CD4-positive, alpha-beta T cell treated with Interleukin-17A for 1 hour (primary cell): ENCODE measurements around the gene RUFY4.
A peak's percentile ranks its signal among the peaks of the same experiment; 100 is the strongest.
"Not testable (repeated sequence)": the region's sequence is repeated elsewhere in the genome, so short reads cannot be mapped to it uniquely, and the experiment has no call there.

Experiments
- DNase-seq: peaks from one replicate; pipeline ENCODE4 v3.0.0-alpha.2; 2020

The RUFY4 gene

DNA sequence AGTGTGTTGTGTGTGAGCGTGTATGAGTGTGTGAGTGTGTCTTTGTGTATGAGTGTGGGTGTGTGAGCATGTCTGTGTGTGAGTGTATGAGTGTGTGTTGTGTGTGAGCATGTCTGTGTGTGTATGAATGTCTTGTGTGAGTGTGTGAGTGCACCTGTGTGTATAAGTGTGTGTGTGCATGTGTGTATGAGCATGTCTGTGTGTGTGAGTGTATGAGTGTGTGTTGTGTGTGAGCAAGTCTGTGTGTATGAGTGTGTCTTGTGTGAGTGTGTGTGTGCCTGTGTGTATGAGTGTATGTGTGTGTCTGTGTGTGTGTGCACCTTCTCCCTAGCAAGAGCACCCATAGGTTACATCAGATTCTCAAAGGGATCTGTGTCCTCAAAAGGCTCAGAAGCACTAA lies 37.8 kb upstream of the RUFY4 start:
- DNase-seq: no peak

DNA sequence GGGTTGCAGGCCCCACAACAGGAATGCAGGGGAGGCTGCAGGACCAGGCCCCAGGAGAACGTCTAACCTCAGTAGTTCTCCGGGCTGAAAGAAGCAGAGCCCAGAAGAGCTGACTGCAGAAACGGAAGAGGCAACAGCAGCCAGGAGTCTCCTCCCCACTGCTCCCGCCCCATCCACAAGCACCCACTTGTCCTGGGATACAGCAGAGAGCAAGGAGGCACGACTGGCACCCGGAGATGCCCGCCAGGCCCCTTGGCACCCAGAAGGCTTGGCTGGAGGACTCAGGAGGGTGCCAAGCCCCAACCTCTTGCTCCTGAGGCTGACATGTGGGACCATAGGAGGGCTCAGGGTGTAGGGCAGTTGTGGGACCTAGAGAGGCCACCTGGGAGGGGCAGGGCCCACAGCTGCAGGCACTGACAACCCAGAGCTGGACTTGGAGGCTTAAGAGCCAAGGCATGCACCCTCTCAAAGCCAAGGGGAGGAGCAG lies 37.2 kb upstream of the RUFY4 start:
- DNase-seq: no peak

DNA sequence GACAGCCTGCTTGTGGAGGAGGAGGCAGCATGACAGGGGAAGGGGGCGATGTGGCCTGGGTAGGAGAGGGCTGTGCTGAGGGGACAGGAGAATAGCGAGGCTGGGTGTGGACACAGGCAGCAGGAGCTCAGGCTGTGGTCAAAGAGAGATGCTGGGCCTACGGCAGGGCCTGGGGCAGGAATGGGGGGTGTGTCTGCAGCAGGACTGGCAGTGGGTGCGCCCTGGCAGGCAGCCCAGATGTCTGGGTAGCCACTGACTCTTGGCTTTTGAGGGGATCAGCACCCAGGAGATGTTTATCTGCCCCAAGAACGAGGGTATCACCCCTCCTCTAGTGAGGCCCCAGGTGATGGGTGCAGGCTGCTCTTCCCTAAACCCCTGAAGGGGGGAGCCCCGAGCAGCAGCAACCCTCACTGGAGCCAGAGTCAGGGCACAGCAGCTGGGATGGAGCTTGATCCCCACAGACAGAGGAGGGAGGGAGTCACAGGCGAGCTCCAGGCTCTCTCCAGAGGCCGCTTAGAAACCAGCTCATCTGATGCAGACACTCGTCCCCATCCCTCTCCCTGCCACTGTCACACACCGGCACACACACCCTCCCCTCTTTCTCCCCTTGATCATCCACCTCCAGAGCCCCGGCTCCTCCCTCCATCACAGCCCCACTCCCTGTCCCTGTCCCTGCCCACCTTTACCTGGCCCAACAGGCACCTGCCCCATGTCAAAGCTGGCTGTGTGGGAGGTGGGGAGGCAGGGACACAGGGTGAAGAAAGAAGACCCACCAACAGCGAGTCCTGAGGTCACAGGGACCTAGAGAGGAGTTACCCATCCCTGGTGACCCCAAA lies 36.5 kb upstream of the RUFY4 start:
- no peak for DNase-seq

DNA sequence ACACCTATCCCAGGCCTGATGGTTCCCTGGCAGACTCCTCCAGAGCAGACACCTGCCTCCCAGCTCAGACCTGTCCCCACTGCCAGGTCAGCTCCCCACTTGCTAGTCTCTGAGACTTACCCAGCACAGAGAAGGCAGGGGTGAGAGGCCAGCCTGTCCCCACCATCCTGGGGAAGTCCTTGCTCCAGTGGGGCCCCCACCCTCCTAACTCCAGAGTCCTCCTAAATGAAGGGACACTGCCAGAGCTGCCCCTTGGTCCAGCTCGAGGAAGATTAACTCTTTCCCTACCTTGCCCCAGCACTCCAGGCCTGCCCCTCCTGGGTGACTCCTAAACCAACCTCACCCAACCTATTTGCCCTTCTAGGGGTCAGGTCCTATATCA lies 35.9 kb upstream of the RUFY4 start:
- no peak for DNase-seq

DNA sequence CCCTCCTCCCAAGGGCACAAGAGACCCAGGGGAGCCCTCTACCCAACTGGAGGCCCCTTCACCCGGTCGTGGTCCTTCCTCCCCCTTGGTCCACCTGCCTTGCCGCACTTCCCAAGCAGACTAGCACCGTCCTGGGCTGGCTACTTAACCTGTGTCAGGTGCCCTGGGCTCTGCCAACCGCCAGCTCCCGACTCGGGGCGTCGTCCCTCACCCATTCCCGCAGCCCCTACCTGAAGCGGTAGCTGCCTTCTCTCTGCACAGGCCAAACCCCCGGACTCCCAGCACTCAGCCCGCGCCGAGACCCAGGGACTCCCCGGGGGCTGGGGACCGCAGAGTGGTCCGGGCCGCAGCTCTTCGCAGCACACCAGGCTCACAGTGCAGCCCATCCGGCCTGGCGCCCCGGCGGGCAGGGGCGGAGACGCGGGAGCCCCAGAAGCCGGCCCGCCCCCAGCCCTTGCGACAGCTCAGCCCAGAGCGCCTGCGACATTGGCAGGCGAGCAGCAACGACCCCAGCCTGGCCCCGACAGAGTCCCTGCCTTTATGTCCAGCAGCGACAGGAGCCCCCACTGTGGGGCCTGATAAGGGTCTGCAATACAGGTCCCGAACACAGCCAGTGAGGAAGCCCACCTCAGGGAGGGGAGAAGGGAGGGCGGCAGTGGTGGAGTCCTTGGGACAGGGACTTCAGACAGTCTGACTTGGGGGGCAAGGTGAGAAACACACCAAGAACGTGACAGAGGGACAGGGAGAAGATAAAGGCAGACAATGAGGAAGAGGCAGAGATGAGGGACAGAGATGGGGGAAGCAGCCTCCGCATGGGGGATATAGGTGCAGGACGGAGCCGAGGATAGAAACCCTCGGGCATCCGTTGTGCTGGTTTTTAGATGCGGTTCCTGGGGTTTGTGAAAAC lies 35.2 kb upstream of the RUFY4 start:
- no peak for DNase-seq

DNA sequence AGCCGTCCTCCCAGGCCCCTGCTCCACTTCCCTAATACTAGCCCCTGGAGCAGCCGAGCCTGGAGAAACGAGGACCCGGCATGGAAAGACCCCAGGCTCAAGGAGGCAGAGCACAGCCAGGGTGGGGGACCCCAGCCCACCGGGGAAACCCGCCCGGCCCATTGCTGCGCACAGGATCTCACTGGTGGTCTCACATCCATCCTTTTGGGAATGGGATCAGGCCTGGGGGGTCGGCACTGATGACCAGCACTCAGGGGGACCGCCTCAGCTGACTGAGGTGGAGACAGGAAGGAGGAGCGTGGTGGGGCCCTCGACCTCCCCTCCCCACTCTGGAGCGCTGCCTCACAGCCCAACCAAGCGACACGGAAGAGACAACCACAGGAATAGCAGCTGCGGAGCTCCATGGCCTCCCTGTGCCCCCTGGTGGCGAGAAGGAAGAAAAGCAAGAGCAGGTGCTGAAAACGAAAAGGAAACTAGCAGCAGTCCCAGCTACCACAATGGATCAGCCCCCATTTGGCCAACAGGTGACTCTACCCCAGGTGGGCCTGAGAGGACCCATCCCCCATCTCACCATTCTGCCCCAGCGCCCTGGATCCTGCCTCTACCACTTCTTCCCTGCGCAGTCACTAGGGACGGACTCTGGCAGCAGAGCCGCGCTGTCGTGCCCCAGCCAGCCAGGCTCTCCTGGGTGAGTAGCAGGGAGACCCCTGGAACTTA lies 34.4 kb upstream of the RUFY4 start:
- DNase-seq: peak; percentile 83

DNA sequence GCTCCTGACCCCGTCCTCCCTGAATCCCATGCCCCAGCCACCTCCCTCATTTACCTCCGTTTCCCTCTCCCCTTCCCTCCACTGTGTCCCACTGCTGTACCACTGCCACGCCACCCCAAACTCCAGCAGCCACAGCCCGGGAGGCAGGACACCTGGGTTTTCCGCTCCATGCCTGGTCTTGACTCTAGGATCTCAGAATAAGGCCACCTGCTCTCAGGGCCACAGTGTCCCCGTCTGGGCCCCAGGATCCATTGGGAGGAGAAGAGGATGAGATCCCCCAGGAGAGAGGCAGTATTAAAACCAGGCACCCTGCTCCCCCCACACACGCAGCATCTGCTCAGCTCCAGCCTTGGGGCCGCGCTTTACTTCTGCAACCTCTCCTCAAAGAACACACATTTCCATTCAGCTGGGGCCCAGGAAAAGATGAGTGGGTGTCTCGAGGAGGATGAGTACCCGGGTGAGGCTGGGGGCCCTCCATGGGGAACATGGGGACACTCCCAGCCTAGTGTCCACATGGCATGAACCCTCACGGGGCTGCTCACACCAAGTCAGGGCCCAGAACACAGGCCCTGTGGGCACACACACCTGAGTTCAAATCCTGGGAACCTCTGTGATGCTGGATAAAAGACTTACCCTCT lies 33.5 kb upstream of the RUFY4 start:
- DNase-seq: no peak

DNA sequence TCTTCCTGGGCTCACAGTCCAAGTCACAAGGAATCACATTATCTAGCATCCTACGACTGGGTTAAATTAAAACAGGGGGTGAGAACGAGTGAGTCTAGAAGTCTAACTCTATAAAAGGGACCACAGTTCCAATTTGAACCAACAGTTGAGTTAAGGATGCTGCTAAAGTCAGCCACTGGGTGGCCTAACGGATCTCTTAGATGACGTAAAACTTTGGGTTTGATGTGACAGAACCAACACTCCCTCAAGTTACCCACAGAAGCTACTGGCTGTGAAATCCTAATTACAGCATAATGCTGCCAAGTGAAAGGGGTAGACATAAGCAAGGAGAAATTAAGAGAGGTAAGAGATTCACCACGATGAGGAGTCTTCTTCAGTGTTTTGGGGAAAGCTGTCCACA lies 32.7 kb upstream of the RUFY4 start:
- no peak for DNase-seq

DNA sequence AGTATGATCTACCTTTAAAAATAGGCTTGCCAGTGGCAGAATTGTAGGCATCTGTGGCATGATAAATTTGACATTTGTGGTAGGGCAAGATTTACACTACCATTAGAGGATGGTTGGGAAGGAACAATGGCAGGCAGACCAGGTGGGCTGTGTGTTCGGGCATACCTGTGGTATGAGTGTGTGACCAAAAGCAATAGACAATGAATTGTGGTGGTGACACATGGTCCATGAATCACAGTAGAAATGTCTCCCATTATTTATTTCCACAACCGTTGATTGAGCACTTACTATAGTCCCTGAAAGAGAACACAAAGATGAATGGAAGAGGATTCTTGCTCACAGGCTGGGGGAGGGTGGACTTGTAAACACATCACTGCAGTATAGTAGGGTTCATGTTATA lies 29.9 kb upstream of the RUFY4 start:
- no peak for DNase-seq

DNA sequence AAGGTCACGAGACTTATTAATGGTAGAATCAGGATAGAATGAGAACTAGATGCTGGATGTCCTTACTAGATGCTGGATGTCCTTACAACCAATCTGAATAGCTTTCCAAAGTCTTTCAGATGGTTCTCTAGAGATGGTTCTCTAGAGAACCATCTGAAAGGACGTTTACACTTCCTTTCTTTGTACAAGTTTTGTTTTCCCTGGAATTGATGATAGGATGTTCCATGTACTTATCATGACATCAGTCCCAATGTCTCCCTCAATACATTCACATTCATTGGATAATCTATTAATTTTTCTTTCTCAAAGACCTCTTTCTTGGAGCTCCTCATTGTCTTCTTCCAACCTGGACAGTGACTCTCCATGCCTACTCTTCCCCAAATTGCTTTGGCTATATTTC lies 28.2 kb upstream of the RUFY4 start:
- no peak for DNase-seq

DNA sequence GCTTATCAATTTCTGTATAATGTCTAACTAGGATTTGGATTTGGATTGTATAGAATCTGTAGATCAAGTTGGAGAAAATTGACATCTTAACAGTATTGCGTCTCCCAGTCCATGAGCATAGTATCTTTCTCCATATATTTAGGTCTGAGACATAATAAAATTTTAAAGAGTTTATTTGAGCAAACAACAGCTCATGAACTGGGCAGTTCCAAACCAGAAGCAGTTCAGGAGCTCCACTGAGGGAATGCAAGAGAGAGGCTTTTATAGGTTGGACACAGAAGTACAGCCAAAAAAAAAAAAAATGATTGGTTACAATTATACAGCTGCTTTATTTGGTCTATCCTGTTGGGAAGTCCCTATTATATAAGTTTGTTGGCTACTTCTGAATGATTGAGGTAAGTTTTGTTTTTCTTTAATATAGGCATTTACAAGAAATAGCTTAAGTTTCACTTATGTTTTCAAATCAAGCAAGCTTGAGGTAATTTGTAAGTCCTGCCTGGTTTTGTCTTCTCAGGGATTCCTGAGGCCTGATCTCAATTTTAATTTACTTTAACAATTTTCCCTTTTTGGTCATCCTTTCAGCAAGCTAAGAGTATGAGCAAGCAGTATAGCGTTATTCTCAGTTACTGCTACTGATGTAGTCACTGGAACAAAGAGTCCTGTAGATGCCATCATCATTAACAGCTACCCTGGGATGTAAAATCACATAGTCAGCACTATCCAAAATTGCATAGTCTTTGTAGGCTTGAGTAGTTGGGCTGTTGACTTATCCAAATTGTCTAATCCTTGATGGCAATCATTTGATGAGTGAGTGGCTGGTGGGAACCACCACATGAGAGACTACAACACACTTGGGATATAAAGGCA lies 27.5 kb upstream of the RUFY4 start:
- DNase-seq: no peak

DNA sequence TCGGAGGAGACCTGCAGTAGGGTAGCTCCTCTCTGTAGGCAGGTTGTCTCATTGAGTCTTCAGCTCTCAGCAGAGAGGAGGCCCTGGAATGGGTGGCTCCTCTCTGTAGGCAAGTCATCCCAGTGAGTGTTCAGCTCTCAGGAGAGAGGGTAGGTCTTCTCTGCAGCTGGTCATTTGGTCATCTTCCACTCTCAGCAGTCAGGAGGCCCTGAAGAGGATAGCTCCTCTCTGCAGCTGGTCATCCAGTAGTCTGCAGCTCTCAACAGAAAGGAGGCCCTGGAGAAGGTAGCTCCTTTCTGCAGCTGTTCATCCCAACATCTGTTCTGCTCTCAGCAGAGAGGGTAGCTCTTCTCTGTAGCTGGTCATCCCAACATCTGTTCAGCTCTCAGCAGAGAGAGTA lies 26.0 kb upstream of the RUFY4 start:
- DNase-seq: no peak

DNA sequence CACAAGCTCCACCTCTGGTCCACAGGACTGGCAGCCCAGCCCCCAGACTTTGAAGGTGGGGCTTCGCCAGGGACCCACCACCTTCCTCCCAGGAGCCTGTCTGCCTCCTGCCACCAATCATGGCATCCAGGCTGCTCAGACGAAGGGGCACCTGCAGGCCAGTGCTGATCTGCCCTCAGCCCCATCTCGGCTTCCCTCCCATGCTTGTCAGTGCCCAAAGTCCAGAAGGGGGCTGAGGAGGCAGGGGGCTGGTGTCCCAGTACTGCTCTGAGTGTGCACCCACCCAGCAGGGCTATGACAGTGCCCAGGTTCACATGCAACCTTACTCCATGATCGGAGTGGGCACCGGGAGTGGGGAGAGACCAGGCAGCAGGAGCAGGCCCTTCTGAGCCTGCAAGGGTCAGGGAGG lies 25.3 kb upstream of the RUFY4 start:
- DNase-seq: no peak

DNA sequence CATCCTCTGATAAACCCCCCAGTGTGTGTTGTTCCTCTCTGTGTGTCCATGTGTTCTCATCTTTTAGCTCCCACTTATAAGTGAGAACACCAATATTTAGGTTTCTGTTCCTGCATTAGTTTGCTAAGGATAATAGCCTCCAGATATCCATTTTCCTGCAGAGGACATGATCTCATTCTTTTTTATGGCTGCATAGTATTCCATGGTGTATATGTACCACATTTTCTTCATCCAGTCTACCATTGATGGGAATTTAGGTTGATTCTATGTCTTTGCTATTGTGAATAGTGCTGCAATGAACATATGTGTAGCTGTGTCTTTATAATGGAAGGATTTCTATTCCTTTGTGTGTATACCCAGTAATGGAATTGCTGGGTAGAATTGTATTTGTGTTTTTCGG lies 24.5 kb upstream of the RUFY4 start:
- DNase-seq: not testable (repeated sequence)

DNA sequence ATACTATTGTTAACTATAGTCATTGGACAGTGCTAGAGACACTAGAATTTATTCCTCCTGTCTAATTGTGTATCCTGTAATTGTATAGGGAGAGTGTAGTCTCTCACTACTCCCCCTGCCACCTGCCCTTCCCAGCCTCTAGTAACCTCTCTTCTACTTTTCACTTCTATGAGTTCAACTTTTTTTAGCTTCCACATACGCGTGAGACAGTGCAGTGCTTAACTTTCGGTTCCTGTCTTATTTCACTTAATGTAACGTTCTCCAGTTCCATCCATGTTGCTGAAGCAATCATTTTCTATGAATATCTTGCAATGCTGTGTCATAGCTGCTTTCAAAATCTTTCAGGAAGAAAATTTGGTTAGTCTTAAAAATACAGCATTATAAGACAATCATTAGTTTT lies 22.8 kb upstream of the RUFY4 start:
- peak; percentile 8 for DNase-seq

DNA sequence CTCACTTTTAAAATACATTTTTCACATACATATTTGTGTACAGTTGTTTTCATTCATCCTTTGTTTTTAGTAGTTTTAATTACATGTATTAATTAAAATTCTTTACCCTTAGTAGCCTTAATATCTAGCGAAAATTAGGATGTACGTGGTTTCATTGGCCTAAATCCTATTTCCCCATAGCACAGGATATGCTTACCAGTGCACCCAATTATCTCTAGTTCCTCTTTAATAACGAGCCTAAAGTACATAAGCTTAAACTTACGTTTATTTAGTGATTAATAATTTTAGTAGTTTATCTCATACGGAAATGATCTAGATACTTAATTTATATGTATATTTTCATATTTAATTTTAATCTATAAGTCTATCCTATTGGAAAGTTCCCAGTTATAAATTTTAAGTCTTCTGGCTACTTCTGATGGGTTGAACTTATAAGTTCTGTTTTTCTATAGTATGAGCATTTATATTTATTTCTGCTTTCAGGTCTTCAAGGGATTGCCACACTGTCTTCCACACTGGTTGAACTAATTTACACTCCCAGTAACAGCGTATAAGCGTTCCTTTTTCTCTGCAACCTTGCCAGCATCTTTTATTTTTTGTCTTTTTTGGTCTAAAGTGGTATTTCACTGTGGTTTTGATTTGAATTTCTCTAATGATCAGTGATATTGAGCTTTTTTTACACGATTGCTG lies 21.4 kb upstream of the RUFY4 start:
- no peak for DNase-seq

DNA sequence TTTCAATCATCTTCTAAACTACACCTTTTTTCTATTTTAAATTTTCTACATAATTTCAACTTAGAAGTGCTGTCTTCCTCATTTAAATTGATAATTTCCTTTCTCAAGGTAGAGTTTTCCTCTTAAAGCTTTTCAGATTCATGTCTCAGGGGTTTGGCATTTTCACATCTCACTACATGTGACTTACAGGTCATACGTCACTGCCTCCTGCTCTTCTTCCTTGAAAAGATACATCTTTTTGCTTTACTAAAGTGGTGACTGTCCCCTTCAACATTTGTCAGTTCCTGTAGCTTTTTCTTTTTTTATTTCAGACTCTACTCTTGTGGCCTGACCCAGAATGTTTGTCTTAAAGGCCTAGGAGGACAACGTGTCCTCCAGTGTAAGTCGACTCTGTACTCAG lies 17.1 kb upstream of the RUFY4 start:
- no peak for DNase-seq

DNA sequence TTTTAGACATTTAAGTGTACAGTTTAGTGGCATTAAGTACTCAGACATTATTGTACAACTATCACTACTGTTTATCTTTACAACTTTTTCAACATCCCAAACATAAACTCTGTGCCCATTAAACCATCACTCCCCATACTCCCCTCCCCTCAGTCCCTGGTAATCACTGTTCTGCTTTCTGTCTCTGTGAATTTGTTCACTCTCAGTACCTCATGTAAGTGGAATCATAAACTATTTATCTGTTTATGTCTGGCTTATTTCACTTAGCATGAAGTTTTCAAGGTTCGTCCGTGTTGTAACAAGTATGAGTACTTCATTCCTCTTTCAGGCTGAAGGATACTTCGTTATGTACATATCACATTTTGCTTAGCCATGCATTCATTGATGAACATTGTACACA lies 9.8 kb upstream of the RUFY4 start:
- no peak for DNase-seq

DNA sequence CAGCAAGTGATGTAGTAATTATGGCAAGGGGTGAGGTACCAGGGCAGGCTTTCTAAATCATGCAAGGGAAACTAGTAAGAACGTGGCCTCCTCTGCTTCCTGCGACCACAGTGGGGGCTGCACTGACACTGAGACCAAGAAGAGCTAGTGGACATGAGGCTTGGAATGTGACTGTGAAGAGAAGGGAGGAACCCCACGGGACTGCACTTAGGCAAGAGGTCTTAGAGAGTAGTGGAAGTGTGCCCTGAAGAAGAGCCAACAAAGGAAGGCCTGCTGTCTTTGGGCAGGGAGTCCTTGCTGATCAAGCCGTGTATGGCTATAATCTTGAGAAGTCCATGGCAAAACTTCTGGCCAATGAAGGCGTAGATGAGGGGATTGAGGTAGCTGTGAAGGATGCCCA lies 8.9 kb upstream of the RUFY4 start:
- no peak for DNase-seq

DNA sequence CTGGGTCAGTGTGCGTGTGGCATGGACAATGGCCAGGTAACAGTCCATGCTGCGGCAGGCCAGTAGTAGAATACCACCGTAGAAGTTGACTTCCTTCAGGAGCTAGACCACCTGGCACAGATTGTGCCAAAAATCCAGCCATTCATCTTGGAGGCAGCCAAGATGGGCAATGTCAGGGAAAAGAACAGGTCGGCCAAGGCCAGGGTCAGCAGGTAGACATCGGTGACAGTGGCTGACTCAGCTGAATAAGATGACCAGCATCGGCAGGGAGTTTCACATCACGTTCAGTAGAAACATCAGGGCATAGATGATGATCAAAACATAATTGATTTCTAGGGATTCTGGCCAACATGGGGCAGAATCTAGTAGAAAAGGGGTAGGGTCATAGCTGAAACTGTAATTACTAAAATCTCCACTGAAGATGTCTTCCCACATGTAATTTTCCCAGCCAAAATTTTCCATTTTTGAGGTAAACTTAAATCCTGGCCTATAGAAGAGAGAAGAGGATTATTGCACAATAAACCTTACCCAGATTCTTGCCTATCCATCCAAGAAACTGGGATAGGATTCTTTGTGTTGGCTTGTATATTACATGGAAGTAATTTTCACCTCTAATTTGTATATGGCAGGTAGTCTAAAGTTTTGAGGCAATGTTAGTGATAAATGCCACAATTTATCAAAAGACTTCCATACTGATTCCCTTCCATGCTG lies 7.9 kb upstream of the RUFY4 start:
- no peak for DNase-seq

DNA sequence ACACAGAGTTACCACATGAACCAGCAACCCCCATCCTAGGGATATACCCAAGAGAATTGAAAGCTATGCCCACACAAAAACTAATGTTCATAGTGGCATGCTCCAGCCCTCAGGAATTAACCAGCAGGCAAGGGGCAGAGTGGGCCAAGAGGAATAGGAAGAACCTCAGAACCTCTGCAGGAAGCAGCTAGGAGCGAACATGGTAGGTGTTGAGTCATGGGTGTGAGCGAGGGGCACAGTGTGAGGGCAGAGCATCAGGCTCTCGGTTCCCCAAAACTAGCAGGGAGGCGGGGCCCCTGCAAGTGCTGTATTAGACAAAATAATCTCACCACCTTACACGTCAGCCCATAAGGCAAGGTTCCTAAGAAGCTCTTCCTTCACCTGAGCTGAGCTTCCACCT lies 5.6 kb upstream of the RUFY4 start:
- peak; percentile 18 for DNase-seq
